Transverse colon (tissue), 4 donors: ENCODE measurements around the gene MANF. TPM values are rescaled to one million over a fixed set of nuclear protein-coding genes. Genes with fewer than 3 reads are reported as not detected.

ENCODE experiments used
- DNase-seq: peaks from one replicate; pipeline ENCODE4 v3.0.0-alpha.2; 2019
- H3K27ac ChIP-seq, 4 donors: fragments of 200-600 bp; sonication (generic); 2 replicates each; pipeline ENCODE4 v1.5.1; 2016 to 2018; ENCODE audit warnings: inconsistent platforms in 4 of 4
- H3K27me3 ChIP-seq: fragments of 200-600 bp; sonication (generic); 2 replicates; pipeline ENCODE4 v1.5.1; 2017; ENCODE audit warnings: inconsistent platforms
- H3K36me3 ChIP-seq, 4 donors: fragments of 200-600 bp; sonication (generic); 2 replicates each; pipeline ENCODE4 v1.5.1; 2017 to 2019; ENCODE audit warnings: inconsistent platforms in 4 of 4
- H3K4me1 ChIP-seq, 4 donors: fragments of 200-600 bp; sonication (generic); 2 replicates each; pipeline ENCODE4 v1.5.1; 2017 to 2020; ENCODE audit warnings: inconsistent platforms in 4 of 4
- H3K4me3 ChIP-seq, 4 donors: fragments of 200-600 bp; sonication (generic); 1 replicate in 1 of 4; 2 replicates in 3 of 4; pipeline versions ENCODE4 v1.5.1 to v1.6.1; 2017 to 2019; ENCODE audit warnings: inconsistent platforms in 4 of 4
- H3K9me3 ChIP-seq, 2 donors: fragments of 200-600 bp; sonication (generic); 2 replicates each; pipeline ENCODE4 v1.5.1; 2017 to 2019; ENCODE audit warnings: inconsistent platforms in 2 of 2
- EP300 ChIP-seq: sonication (generic); formaldehyde crosslinking; IDR thresholded peaks from one replicate; pipeline ENCODE4 v1.6.1; 2017; ENCODE audit warnings: antibody characterized with exemption, low read depth
- POLR2A ChIP-seq: fragments of 450-650 bp; IDR thresholded peaks from one replicate; pipeline ENCODE4 v1.6.1; 2016; ENCODE audit warnings: antibody characterized with exemption, mild to moderate bottlenecking, moderate library complexity
- POLR2AphosphoS5 ChIP-seq, 3 donors: sonication (generic); formaldehyde crosslinking; IDR thresholded peaks; one replicate each; pipeline ENCODE4 v1.6.1; 2016; ENCODE audit warnings: antibody characterized with exemption in 3 of 3
- WGBS, 2 donors: methylation state at CpG; one replicate each; pipeline ENCODE4 v1.1.5; 2018; ENCODE audit warnings: low coverage in 1 of 2; 5-methylcytosine and 5-hydroxymethylcytosine counted together
- in situ Hi-C, 4 donors: fragments of 200-750 bp; cut with MboI; loops; one replicate each; pipeline versions ENCODE4 v1.15.0 to v1.15.1; 2017; ENCODE audit warnings: low sequenced_read_pairs in 3 of 4, low pct_ligation_motif_present in 1 of 4, low pct_unique_long_range_greater_than_20kb in 1 of 4
- intact Hi-C: fragments of 100-400 bp; cut with DNase I; formaldehyde crosslinking; loops from one replicate; pipeline ENCODE4 v1.15.1; 2023; ENCODE audit warnings: low total_unique reads
- total RNA-seq, 4 donors: library from RNA; depleted of rRNA; stranded (reverse); fragments of >200 nt; gene quantifications; one replicate each; pipeline ENCODE4 v1.1.0, GENCODE V29; 2016
- TF ChIP-seq, protein P1 (sequence below), 5 experiments: fragments of 200-600 bp in 3 of 5; fragments of 450-650 bp in 2 of 5; sonication (generic) in 3 of 5; IDR thresholded peaks; 1 replicate in 2 of 5; 2 replicates in 3 of 5; pipeline ENCODE4 v1.5.1; 2016 to 2017; ENCODE audit warnings: antibody characterized with exemption in 5 of 5, inconsistent platforms in 3 of 5, mild to moderate bottlenecking in 2 of 5, moderate library complexity in 1 of 5

The MANF gene
- total RNA-seq, 4 donors from 2014 or later = 15.7 to 56.2 (median 26.6) TPM

DNA sequence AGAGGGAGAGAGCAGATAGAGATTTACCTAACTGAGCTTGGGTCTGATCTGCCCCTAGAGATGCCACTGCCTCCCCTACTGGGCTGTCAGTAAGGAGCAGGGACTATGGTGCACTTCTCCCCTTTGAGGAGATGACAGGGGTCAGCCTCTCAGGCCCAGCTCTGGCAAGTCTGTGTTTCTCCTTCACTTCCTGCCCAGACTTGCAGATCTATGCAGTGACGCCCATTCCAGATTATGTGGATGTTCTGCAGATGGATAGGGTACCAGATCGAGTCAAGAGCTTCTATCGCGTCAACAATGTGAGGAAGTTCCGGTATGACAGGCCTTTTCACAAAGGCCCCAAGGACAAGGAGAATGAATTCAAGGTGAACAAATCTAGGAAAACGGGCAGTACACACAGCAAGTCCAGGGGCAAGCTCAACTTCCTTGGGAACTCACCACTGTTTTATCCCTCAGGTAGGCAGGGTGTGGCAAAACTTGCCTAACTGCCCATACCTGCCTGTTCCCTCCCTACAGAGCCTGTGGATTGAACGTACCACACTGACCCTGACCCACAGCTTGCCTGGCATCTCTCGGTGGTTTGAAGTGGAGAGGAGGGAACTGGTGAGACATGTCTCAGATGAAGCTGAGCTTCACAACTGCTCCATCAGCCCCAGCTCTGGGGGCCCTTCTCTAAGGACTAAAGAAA, 29.1 kb upstream of the MANF start:
- H3K27ac ChIP-seq = no peak overlapping the region
- H3K27me3 ChIP-seq = no peaks in the 10 kb centered on the region
- no peak overlapping the region for H3K4me3 ChIP-seq
- intact Hi-C loops = no loop called here
- TF ChIP-seq POLR2AphosphoS5 (IDR thresholded peaks at IDR 0.05) (no peak), POLR2A (no peak), EP300 (no peak)
- TF ChIP-seq, protein P1, sequence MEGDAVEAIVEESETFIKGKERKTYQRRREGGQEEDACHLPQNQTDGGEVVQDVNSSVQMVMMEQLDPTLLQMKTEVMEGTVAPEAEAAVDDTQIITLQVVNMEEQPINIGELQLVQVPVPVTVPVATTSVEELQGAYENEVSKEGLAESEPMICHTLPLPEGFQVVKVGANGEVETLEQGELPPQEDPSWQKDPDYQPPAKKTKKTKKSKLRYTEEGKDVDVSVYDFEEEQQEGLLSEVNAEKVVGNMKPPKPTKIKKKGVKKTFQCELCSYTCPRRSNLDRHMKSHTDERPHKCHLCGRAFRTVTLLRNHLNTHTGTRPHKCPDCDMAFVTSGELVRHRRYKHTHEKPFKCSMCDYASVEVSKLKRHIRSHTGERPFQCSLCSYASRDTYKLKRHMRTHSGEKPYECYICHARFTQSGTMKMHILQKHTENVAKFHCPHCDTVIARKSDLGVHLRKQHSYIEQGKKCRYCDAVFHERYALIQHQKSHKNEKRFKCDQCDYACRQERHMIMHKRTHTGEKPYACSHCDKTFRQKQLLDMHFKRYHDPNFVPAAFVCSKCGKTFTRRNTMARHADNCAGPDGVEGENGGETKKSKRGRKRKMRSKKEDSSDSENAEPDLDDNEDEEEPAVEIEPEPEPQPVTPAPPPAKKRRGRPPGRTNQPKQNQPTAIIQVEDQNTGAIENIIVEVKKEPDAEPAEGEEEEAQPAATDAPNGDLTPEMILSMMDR (IDR thresholded peaks at IDR 0.05) = no peak
- 66 to 93% methylated on average over 5 to 8 of the region's 8 CpGs for WGBS, 2 donors
- H3K9me3 ChIP-seq = no peaks in the 10 kb centered on the region
- in situ Hi-C loops = loop anchor here in 1 of 4 donors (25.0 kb wide), 1 partner anchor 369 kb away; no protein-coding TSS in a partner anchor
- no peak for DNase-seq
- no peaks in the 10 kb centered on the region for H3K36me3 ChIP-seq
- H3K4me1 ChIP-seq = no peaks in the 10 kb centered on the region

DNA sequence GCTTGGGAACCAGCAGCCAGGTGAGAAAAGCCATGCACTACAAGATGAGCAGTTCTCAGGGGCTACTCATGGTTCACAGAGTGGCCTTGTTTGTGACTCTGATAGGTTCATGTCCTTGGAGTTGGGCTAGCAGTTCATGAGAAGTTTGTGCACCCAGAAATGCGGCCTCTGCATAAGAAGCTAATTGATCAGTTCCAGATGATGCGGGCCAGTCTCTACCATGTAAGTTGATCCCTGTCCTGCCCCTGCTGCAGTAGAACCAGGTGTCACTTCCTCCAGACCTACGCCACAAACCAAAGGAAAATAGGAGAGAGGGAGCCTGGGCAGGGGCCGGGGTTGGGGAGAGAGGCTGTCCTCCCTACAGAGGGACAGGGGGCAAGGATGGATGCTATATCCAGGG, 27.2 kb upstream of the MANF start:
- Histone ChIP-seq H3K27ac (no peak overlapping the region), H3K4me3 (no peak overlapping the region), H3K27me3 (no peaks in the 10 kb centered on the region), H3K36me3 (no peaks in the 10 kb centered on the region), H3K4me1 (no peaks in the 10 kb centered on the region), H3K9me3 (no peaks in the 10 kb centered on the region)
- DNase-seq = no peak
- 67% methylated on average over 4 of the region's 4 CpGs; no CpG with 5 or more reads in 1 of the 2 donors for WGBS, 2 donors
- TF ChIP-seq POLR2A = no peak
- TF ChIP-seq POLR2AphosphoS5 (IDR thresholded peaks at IDR 0.05) = no peak
- TF ChIP-seq, protein P1 (IDR thresholded peaks at IDR 0.05) = no peak
- TF ChIP-seq EP300 = no peak
- intact Hi-C loops = no loop called here
- in situ Hi-C loops = loop anchor here in 1 of 4 donors (25.0 kb wide), 1 partner anchor 371 kb away; no protein-coding TSS in a partner anchor

DNA sequence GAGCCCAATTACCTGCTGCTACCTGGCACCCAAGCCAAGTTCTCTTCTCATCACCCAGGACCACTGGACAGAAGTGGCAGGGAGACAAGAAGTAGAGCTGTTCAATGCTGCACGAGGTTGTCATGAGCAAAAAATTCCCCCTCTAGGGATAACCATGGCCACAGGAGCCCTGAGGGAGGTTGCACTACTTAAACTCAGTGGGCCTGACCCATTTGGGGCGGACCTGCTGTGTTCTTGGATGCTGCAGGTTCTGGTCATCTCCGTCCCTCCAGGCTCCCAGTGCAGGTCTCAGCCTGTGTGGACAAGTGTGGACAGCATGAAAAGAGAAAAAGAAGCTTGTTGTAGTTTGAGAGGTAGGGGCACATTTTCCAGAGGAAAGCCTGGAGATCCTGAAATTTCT, 26.1 kb upstream of the MANF start:
- in situ Hi-C loops (loop anchor here in 1 of 4 donors (25.0 kb wide), 1 partner anchor 372 kb away; no protein-coding TSS in a partner anchor), intact Hi-C loops (no loop called here)
- Histone ChIP-seq H3K27me3 (no peaks in the 10 kb centered on the region), H3K4me1 (no peaks in the 10 kb centered on the region), H3K27ac (no peak overlapping the region), H3K4me3 (no peak overlapping the region), H3K36me3 (no peaks in the 10 kb centered on the region), H3K9me3 (no peaks in the 10 kb centered on the region)
- no peak for DNase-seq
- TF ChIP-seq, protein P1 (IDR thresholded peaks at IDR 0.05) = no peak
- TF ChIP-seq POLR2A (no peak), POLR2AphosphoS5 (IDR thresholded peaks at IDR 0.05) (no peak), EP300 (no peak)
- 58 to 68% methylated on average over 2 to 3 of the region's 3 CpGs for WGBS, 2 donors

DNA sequence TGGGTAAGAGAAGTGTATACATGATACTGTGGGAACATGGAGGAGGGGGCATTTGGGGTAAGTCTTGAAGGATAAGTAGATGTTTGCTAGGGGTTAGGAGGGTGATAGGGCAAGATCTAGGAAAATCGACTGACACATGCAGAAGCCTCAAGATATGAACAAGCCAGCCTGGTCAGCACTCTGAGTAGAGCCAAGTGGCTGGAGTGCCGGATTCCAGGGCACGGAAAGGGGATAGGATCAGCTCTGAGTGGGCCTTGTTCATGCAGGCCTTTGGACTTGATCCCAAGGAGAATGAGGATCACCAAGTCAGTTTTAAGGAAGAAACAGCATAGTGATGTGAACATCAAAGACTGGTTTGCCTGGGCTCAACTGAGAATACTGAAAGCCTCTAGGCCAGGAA, 24.3 kb upstream of the MANF start:
- whole genome bisulfite sequencing, 2 donors = 94% methylated on average over 3 of the region's 3 CpGs; no CpG with 5 or more reads in 1 of the 2 donors

More for the DNA sequence above, 24.3 kb upstream of the MANF start:
- Histone ChIP-seq H3K9me3 (no peaks in the 10 kb centered on the region), H3K4me1 (no peaks in the 10 kb centered on the region), H3K36me3 (no peaks in the 10 kb centered on the region), H3K4me3 (no peak overlapping the region), H3K27me3 (no peaks in the 10 kb centered on the region), H3K27ac (no peak overlapping the region)
- in situ Hi-C loops (loop anchor here in 1 of 4 donors (25.0 kb wide), 1 partner anchor 374 kb away; no protein-coding TSS in a partner anchor), intact Hi-C loops (no loop called here)
- DNase-seq = no peak
- TF ChIP-seq, protein P1 (IDR thresholded peaks at IDR 0.05) = no peak
- no peak for TF ChIP-seq EP300
- no peak for TF ChIP-seq POLR2A
- no peak for TF ChIP-seq POLR2AphosphoS5 (IDR thresholded peaks at IDR 0.05)
